H1 (cell line): ENCODE measurements around the gene FOXN3. TPM values are rescaled to one million over a fixed set of nuclear protein-coding genes. Genes with fewer than 3 reads are reported as not detected.

Experiments used
- BRCA1 ChIP-seq: IDR thresholded peaks from 2 replicates; pipeline ENCODE4 v1.6.1; 2012; ENCODE audit warnings: low read depth, low read length, improper control_type of control experiment
- CREB1 ChIP-seq: IDR thresholded peaks from 2 replicates; pipeline ENCODE4 v1.6.1; 2012; ENCODE audit warnings: inconsistent platforms
- MAFK ChIP-seq: IDR thresholded peaks from 2 replicates; pipeline ENCODE4 v1.6.1; 2012; ENCODE audit warnings: low read depth, mild to moderate bottlenecking, improper control_type of control experiment, low read length
- RBBP5 ChIP-seq: IDR thresholded peaks from 2 replicates; pipeline ENCODE4 v1.7.1; 2012; ENCODE audit warnings: low read depth, mild to moderate bottlenecking, inconsistent platforms, low read length, moderate library complexity, borderline replicate concordance
- polyA plus RNA-seq, 7 experiments: library from polyadenylated mRNA; depleted of rRNA in 3 of 7; stranded (reverse) in 5 of 7; unstranded in 2 of 7; fragments of >200 nt in 5 of 7; fragments of 200-250 nt in 2 of 7; gene quantifications; 1 replicate in 5 of 7; 2 replicates in 1 of 7; 4 replicates in 1 of 7; pipeline versions ENCODE4 v1.2.1 to v1.2.3, GENCODE V29; 2011 to 2013; ENCODE audit warnings: missing spikeins in 2 of 7, mixed read lengths in 2 of 7
- total RNA-seq: library from RNA; stranded (reverse); fragmentation: NEBNext Ultra II Directional; extraction: Animal tissue kit (Norgen Biotek cat#: 25700); gene quantifications from 2 replicates; pipeline ENCODE4 v1.2.1, GENCODE V29; 2021

Gene FOXN3
- total and polyA plus RNA-seq, 2 of the 8 experiments (the other 6 are each of a cell fraction or from before 2014, with no cell fraction given), result 52.6 to 178 TPM

GRCh38 chr14:89293314-89293916 lies 123.6 kb downstream of the FOXN3 start (continued):
- TF ChIP-seq BRCA1 (no peak), RBBP5 (peak; percentile 33; the same call in 1 of the 2 replicates), CREB1 (peak; percentile 57; the same call in 1 of the 2 replicates), MAFK (no peak)
